Measurements from ENCODE around the gene HELZ. TPM values are rescaled to one million over a fixed set of nuclear protein-coding genes. Genes with fewer than 3 reads are reported as not detected.

HELZ gene
- total RNA-seq, 1 donor from 2014 or later: 53.4 TPM

DNA sequence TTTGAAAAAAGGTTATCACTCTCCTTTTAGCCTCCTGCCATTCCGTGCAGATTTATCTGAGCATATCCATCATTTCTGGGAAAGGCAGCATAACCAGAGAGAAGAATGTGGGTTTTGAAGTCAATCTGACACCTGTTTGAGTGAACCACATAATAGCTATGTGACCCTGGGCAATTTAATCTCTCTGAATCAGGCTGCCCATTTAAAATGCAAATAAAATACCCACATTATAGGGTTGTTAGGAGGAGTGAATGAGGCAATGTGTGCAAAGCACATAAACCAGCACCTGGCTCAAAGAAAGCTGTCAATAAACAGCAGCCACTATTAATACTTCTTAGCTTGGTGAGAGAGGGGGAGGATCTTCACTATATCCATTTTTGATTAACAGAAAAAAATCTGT lies 112.6 kb downstream of the HELZ start:
- no peak overlapping the region for H3K27ac ChIP-seq (ENCODE audit: low read depth, low read length)
- no peak overlapping the region for H3K4me3 ChIP-seq (ENCODE audit: insufficient read depth, low read depth, low read length)
- peaks cover 14% of the 10 kb centered on the region for H3K4me1 Mint-ChIP-seq (ENCODE audit: low read depth, unreplicated experiment)
- H3K4me2 ChIP-seq (ENCODE audit: low read length): no peak overlapping the region
- TF ChIP-seq EZH2 (IDR thresholded peaks at IDR 0.05; ENCODE audit: insufficient read depth, low read length) (no peak), CTCF (IDR thresholded peaks at IDR 0.05; ENCODE audit: insufficient read depth, low read depth, low read length) (no peak)
- no peaks in the 10 kb centered on the region for H3K79me2 ChIP-seq (ENCODE audit: insufficient read depth, low read length)
- FAIRE-seq: no peak
- H3K4me1 ChIP-seq (ENCODE audit: insufficient read depth, low read length): no peaks in the 10 kb centered on the region
- H3K4me3 Mint-ChIP-seq (ENCODE audit: unreplicated experiment): no peak overlapping the region
- H3K9me3 ChIP-seq (ENCODE audit: insufficient read depth, low read depth, low read length): no peaks in the 10 kb centered on the region
- H3K36me3 ChIP-seq (ENCODE audit: insufficient read depth, low read length): peaks cover 11% of the 10 kb centered on the region
- DNase-seq (ENCODE audit: low read depth): no peak
- no peak overlapping the region for H3K27ac Mint-ChIP-seq (ENCODE audit: unreplicated experiment)
- no peak overlapping the region for H2AFZ ChIP-seq (ENCODE audit: low read depth, low read length)
- no peaks in the 10 kb centered on the region for H3K27me3 ChIP-seq (ENCODE audit: insufficient read depth, low read length)
- no peaks in the 10 kb centered on the region for H3K9me3 Mint-ChIP-seq (ENCODE audit: unreplicated experiment)
- H3K9ac ChIP-seq (ENCODE audit: low read length): no peak overlapping the region
- no peaks in the 10 kb centered on the region for H4K20me1 ChIP-seq (ENCODE audit: insufficient read depth, low read length)
- no peaks in the 10 kb centered on the region for H3K27me3 Mint-ChIP-seq (ENCODE audit: low read depth, unreplicated experiment)
- peaks cover 3% of the 10 kb centered on the region for H3K36me3 Mint-ChIP-seq (ENCODE audit: low read depth, unreplicated experiment)

DNA sequence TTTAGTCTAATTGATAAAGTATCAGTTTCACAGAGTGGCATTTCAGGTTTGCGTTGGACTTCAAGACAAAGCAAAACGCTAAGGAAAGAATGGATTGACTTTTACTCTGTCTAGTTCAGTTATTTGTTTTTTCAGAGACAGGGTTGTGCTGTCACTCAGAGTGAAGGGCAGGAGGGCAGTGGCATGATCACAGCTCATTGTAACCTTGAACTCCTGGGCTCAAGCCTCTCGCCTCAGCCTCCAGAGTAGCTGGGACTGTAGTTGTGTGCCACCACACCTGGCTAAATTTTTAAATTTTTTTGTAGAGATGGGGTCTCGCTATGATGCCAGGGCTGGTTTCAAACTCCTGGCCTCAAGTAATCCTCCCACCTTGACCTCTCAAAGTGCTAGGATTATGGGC lies 114.2 kb downstream of the HELZ start:
- Mint-ChIP-seq H3K27me3 (ENCODE audit: low read depth, unreplicated experiment) (no peaks in the 10 kb centered on the region), H3K4me1 (ENCODE audit: low read depth, unreplicated experiment) (peaks cover 2% of the 10 kb centered on the region), H3K4me3 (ENCODE audit: unreplicated experiment) (no peak overlapping the region), H3K9me3 (ENCODE audit: unreplicated experiment) (no peaks in the 10 kb centered on the region), H3K27ac (ENCODE audit: unreplicated experiment) (no peak overlapping the region), H3K36me3 (ENCODE audit: low read depth, unreplicated experiment) (peaks cover 7% of the 10 kb centered on the region)
- Histone ChIP-seq H2AFZ (ENCODE audit: low read depth, low read length) (no peak overlapping the region), H3K4me3 (ENCODE audit: insufficient read depth, low read depth, low read length) (no peak overlapping the region), H3K9ac (ENCODE audit: low read length) (no peak overlapping the region), H3K27me3 (ENCODE audit: insufficient read depth, low read length) (no peaks in the 10 kb centered on the region), H3K4me1 (ENCODE audit: insufficient read depth, low read length) (no peaks in the 10 kb centered on the region), H3K27ac (ENCODE audit: low read depth, low read length) (no peak overlapping the region), H4K20me1 (ENCODE audit: insufficient read depth, low read length) (no peaks in the 10 kb centered on the region), H3K4me2 (ENCODE audit: low read length) (no peak overlapping the region), H3K9me3 (ENCODE audit: insufficient read depth, low read depth, low read length) (no peaks in the 10 kb centered on the region), H3K36me3 (ENCODE audit: insufficient read depth, low read length) (peaks cover 10% of the 10 kb centered on the region), H3K79me2 (ENCODE audit: insufficient read depth, low read length) (no peaks in the 10 kb centered on the region)
- FAIRE-seq: no peak
- DNase-seq (ENCODE audit: low read depth): no peak
- no peak for TF ChIP-seq CTCF (IDR thresholded peaks at IDR 0.05; ENCODE audit: insufficient read depth, low read depth, low read length)
- TF ChIP-seq EZH2 (IDR thresholded peaks at IDR 0.05; ENCODE audit: insufficient read depth, low read length): no peak

GRCh38 chr17:67129283-67129682 lies 115.7 kb downstream of the HELZ start:
- Histone ChIP-seq H3K27ac (ENCODE audit: low read depth, low read length) (no peak overlapping the region), H3K4me1 (ENCODE audit: insufficient read depth, low read length) (no peaks in the 10 kb centered on the region), H3K36me3 (ENCODE audit: insufficient read depth, low read length) (peaks cover 9% of the 10 kb centered on the region), H4K20me1 (ENCODE audit: insufficient read depth, low read length) (peaks cover 2% of the 10 kb centered on the region), H3K4me2 (ENCODE audit: low read length) (no peak overlapping the region), H2AFZ (ENCODE audit: low read depth, low read length) (no peak overlapping the region), H3K27me3 (ENCODE audit: insufficient read depth, low read length) (no peaks in the 10 kb centered on the region), H3K4me3 (ENCODE audit: insufficient read depth, low read depth, low read length) (no peak overlapping the region), H3K9me3 (ENCODE audit: insufficient read depth, low read depth, low read length) (no peaks in the 10 kb centered on the region), H3K79me2 (ENCODE audit: insufficient read depth, low read length) (no peaks in the 10 kb centered on the region), H3K9ac (ENCODE audit: low read length) (no peak overlapping the region)
- peaks cover 9% of the 10 kb centered on the region for H3K36me3 Mint-ChIP-seq (ENCODE audit: low read depth, unreplicated experiment)
- TF ChIP-seq EZH2 (IDR thresholded peaks at IDR 0.05; ENCODE audit: insufficient read depth, low read length): no peak
- no peak for TF ChIP-seq CTCF (IDR thresholded peaks at IDR 0.05; ENCODE audit: insufficient read depth, low read depth, low read length)
- H3K27me3 Mint-ChIP-seq (ENCODE audit: low read depth, unreplicated experiment): no peaks in the 10 kb centered on the region
- no peaks in the 10 kb centered on the region for H3K9me3 Mint-ChIP-seq (ENCODE audit: unreplicated experiment)
- DNase-seq (ENCODE audit: low read depth) (no peak), FAIRE-seq (no peak)
- no peak overlapping the region for H3K27ac Mint-ChIP-seq (ENCODE audit: unreplicated experiment)
- H3K4me1 Mint-ChIP-seq (ENCODE audit: low read depth, unreplicated experiment): peaks cover 2% of the 10 kb centered on the region
- no peak overlapping the region for H3K4me3 Mint-ChIP-seq (ENCODE audit: unreplicated experiment)
